Epidermal melanocyte (primary cell): ENCODE results near the gene NEAT1.

Source experiments
- DNase-seq: peaks from one replicate; pipeline ENCODE4 v3.0.0; 2011; ENCODE audit warnings: low spot score; ENCODE audit not compliant: insufficient read length

Gene NEAT1

GRCh38 chr11:65479184-65480145 lies 56.9 kb downstream of the NEAT1 start:
- no peak for DNase-seq

- no peak for DNase-seq
Measured at GRCh38 chr11:65482306-65482850, 59.8 kb downstream of the NEAT1 start.

- DNase-seq: no peak
Measured at GRCh38 chr11:65485920-65486219, 63.3 kb downstream of the NEAT1 start.

- DNase-seq: no peak
Measured at GRCh38 chr11:65486570-65487466, 64.2 kb downstream of the NEAT1 start.

DNA sequence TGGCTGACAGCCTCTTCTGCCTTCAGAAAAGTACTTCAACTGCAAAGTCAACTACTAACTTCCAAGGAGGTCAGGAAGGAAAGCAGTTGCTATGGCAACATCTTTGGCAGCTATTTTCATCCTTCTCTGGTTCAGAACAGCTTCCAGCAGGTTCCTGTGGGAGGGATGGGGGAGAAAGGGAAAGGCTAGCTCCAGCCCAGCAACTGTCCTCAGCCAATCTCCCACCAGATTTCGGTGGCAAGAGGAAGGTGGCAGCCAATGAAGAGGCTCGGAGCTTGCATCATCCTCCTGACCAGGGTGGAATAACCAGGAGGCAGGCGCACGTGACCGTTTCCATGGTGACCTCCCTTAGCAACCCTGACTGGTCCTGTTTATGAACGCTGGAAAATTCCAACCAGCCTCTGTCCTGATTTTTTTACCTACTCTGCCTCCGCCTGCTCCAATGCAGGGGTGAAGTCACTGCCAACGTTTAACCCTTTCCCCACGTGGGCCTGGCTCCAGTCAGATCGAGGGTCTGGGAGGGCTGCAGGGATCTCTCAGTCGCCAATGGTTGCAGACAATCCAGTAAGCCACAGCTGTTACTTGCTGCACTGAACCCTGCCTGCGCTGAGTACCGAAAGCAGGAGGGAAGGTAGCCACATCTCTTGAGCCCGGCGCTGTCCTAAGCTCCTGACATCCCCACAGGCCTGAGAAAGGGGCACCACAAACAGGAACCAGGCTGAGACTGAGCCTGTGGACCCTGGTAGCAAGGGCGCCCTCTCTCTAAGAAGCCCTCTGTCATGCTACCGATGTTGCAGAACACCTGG lies 65.1 kb downstream of the NEAT1 start:
- peak; percentile 93 for DNase-seq

DNA sequence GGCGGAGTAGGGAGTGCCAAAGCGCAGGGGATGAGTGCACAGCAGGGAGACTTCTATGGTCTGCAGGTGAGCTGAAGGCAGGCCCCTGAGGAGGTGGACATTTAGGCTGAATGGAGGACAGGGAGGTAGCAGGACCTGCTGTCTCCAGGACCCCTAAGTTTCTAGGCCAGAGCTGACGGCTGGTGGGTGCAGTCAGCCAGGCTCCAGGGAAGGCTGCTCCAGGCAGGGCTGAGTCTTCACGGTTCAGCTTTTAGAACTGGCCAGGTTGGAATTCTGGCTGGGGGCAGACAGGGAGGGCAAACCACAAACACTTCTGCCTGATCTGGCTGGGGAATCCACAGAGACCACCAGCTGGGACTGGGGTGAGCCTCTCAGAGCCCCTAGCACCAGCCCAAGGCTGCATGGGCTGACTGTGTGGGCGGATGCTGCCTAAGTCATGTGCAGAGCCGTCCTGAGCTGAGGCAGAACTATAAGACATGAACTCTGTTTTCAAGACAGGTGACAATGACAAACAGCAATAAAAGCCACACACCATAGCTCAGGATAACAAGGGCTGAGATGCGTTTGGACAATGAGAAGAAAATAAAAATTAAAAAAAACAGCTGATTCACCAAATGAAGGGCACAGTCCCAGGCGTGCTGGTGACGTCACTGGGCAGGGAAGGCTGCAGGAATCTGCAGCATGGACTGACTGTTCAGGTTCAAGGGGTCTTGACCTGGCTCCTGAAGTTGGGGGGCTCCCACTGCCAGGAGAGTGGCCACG lies 65.9 kb downstream of the NEAT1 start:
- no peak for DNase-seq

- DNase-seq: no peak
Measured at GRCh38 chr11:65489035-65489705, 66.6 kb downstream of the NEAT1 start.

GRCh38 chr11:65489706-65490320 lies 67.2 kb downstream of the NEAT1 start:
- DNase-seq: no peak

DNA sequence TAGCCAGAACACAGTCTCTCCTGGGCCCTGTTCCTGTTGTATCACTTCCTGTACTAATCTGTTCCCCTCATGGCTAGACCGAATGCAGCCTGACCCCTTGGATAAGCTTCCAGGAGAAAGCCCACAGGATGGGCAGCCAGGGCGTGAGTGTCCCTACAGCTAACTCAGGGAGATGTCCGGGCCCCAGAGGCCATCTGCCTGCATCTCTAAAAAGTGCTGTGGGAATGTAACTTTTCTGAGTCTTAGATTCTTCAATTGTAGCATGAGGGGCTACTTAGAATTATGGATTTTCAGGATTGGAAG lies 68.5 kb downstream of the NEAT1 start:
- DNase-seq: no peak

DNA sequence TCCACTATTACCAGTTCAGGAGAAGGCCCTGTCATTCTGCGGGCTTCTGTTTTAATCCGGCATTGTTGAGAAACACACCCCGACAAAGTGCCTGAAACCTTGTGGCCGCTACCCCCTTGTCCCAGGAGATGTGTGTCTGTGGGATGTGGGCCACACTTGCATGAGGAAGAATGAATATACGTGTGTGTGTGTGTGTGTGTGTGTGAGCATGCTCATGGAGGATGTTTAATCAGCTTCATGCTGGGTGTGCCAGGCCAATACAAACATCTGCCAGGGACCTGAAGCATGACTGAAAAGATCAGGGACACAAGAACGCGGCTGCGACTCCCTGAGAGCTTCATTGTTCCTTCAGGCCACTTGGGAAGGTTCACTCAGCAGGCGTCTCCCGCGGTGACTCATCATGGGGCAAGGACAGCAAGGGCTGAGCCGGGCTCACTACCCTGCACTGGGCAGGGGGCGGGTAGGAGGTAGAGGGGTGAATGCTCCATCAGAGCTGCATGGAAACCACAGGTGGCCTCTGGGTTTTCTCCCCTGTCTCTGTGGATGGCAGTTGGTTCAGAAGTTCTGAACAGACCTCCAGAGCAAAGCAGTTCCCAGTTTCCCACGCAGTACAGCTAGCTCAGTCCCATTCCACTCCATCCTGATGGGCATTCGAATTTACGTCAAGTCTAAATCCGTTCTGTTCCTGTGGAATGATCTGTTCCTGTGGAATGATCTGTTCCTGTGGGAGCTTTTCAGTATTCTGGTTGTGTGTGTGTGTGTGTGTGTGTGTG lies 69.2 kb downstream of the NEAT1 start:
- no peak for DNase-seq

DNA sequence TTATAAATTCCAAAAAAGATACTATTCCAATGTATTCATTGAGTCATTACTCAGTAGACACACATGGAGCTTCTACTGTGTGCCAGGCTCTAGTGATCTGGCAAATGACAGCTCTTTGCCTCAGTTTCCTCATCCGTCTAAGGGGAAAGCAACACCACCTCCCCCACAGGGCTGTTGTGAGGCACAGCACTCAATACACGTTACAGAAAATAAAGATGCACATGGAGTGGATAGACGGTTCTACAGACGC lies 69.7 kb downstream of the NEAT1 start:
- no peak for DNase-seq

GRCh38 chr11:65492637-65493366 lies 70.2 kb downstream of the NEAT1 start:
- no peak for DNase-seq

DNA sequence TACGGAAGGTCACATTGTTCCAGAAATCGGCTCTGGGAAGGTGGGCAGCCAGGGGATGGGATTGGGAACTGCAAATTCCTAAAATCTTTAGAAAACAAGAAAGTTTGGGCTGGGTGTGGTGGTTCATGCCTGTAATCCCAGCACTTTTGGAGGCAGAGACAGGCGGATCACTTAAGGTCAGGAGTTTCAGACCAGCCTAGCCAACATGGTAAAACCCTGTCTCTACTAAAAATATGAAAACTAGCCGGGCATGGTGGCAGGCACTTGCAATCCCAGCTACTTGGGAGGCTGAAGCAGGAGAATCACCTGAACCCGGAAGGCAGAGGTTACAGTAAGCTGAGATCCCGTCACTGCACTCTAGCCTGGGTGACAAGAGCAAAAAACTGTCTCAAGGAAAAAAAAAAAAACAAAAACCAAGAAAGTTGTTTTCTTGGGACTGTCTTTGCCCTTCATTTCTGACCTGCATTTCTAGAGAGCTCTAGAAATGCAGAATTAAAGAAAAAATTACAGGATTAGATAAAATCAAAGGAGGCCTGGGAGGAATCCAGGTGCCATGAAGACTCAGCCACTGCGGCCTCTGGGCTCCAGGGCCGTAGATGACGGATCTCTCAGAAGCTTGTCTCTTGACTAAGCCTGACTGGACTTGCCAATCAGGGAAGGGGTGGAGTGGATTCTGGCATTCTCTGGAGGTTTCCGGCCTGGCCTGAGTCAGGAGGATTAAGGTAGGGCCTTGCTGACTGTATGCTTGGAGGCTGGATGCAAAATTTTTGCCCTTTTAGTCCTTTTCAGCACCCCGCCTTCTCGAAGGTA lies 71.0 kb downstream of the NEAT1 start:
- no peak for DNase-seq
